SK-N-MC (cell line): Measurements from ENCODE around the gene KCNAB1.

Source experiments
- DNase-seq: peaks from one replicate; pipeline ENCODE4 v3.0.0-alpha.2; 2011; ENCODE audit warnings: low read depth, low spot score
- H3K27ac ChIP-seq: fragments of 200-600 bp; sonication (generic); 2 replicates; pipeline ENCODE4 v1.5.1; 2016; ENCODE audit warnings: mixed run types
- H3K36me3 ChIP-seq: fragments of 200-600 bp; sonication (generic); 2 replicates; pipeline ENCODE4 v1.6.1; 2017; ENCODE audit warnings: antibody characterized with exemption, low read length, mixed read lengths; ENCODE audit not compliant: insufficient read depth
- H3K4me3 ChIP-seq: fragments of 200-600 bp; sonication (generic); 2 replicates; pipeline ENCODE4 v1.5.1; 2016
- H3K9ac ChIP-seq: fragments of 200-600 bp; sonication (generic); 2 replicates; pipeline ENCODE4 v1.8.0; 2017; ENCODE audit warnings: mixed run types, mixed read lengths; ENCODE audit not compliant: insufficient read length
- H3K9me3 ChIP-seq: fragments of 200-600 bp; sonication (generic); 2 replicates; pipeline ENCODE4 v1.6.1; 2017; ENCODE audit warnings: low read depth, mild to moderate bottlenecking, antibody characterized with exemption, low read length, moderate library complexity, mixed read lengths
- EZH2 ChIP-seq: fragments of 200-600 bp; sonication (generic); IDR thresholded peaks from one replicate; pipeline ENCODE4 v1.6.1; 2017; ENCODE audit warnings: antibody characterized with exemption
- FOXP2 ChIP-seq: optimal IDR thresholded peaks from 2 replicates; pipeline ENCODE3; 2011; ENCODE audit warnings: mild to moderate bottlenecking, moderate library complexity; ENCODE audit not compliant: insufficient read depth; ENCODE audit errors: extremely low read length, control extremely low read depth
- POLR2AphosphoS5 ChIP-seq: IDR thresholded peaks from 2 replicates; pipeline ENCODE4 v1.6.1; 2012; ENCODE audit warnings: mild to moderate bottlenecking, low read depth, low read length, borderline replicate concordance

Gene KCNAB1

DNA sequence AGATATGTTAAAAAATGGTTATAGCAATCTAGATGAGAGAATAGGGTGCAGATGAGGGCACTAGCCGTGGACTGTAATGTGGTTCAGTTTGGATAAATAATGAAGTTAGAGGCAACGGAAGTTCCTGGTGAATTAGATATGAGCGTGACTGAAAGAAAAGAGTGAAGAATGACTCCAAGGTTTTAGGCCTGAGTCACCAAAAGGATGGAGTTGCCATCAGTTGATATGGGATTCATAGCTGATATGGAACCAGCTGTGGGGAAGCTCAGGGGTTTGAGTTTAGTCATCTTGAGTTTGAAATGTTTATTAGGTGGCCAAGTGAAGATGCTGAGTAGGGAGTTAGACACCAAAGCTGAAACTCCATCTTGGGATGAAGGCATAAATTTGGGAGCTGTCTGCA, 368.4 kb downstream of the KCNAB1 start:
- DNase-seq: no peak

DNA sequence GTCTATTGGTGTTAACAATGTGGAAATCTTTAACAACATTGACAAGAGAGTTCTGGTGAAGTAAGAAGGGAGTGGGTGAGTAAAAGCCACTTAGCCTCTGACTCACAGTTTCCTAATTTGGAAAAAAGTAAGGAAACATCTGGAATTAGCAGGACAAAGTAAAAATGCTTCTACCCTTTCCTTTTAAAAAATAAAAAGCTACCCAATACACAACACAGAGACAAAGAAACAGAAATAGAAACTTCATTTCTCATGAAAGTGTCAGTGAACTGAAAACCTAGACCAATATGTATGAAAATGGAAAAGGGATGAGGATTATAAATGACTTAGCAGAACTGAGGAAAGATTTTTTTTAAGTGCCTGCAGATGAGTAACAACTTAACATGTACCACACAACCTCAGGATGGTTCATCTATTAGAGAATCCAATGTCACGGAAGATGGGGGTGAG, 369.1 kb downstream of the KCNAB1 start:
- DNase-seq: no peak
- TF ChIP-seq EZH2 (no peak), POLR2AphosphoS5 (no peak), FOXP2 (no peak)
- H3K4me3 ChIP-seq: no peak overlapping the region
- H3K9me3 ChIP-seq: no peaks in the 10 kb centered on the region
- no peaks in the 10 kb centered on the region for H3K36me3 ChIP-seq
- H3K27ac ChIP-seq: no peak overlapping the region
- H3K9ac ChIP-seq: no peak overlapping the region

More for the DNA sequence above, 368.4 kb downstream of the KCNAB1 start:
- no peak for TF ChIP-seq FOXP2
- TF ChIP-seq EZH2: no peak
- no peak for TF ChIP-seq POLR2AphosphoS5
- no peak overlapping the region for H3K9ac ChIP-seq
- no peak overlapping the region for H3K27ac ChIP-seq
- no peaks in the 10 kb centered on the region for H3K36me3 ChIP-seq
- H3K4me3 ChIP-seq: no peak overlapping the region
- no peaks in the 10 kb centered on the region for H3K9me3 ChIP-seq

DNA sequence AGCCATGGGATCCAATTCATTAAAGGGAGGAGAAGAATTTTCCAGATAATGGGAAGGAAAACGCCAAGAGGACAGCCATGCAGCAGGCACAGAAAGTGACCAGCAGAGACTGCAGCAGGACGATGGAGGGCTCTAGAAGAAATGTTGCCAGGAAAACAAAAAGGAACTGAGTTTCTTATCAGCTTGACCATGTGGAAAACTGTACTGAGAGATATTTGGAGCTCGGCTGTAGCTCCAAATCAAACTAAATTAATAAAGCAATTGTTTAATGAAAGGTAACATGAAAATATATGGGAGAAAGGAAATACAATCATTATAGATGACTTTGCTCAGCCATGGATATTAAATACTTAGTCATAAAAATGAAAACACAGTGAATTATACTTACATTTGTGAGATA, 370.8 kb downstream of the KCNAB1 start:
- Histone ChIP-seq H3K4me3 (no peak overlapping the region), H3K36me3 (no peaks in the 10 kb centered on the region), H3K9ac (no peak overlapping the region), H3K9me3 (no peaks in the 10 kb centered on the region), H3K27ac (no peak overlapping the region)
- no peak for DNase-seq
- no peak for TF ChIP-seq FOXP2
- no peak for TF ChIP-seq EZH2
- no peak for TF ChIP-seq POLR2AphosphoS5

DNA sequence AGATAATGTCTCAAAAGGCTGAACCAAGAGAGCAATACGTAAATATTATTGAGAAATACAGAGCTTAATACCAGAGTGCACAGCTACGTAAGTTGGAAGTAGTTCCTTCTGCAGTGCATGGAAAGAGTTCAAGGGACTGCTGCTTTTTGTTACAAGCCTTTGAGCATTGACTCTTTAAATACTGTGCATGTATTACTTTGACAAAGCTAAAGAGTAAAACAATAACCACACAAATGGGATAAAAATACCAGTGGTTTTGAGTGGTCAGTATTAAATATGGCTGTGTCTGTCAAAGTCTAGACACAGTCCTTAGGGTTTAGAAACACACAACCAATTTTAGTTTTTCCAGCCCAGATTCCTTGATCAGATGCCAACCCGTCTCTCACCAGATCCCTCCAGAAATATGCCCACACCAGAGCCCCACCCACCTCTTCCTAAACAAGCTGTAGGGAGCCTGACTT, 372.5 kb downstream of the KCNAB1 start:
- Histone ChIP-seq H3K36me3 (no peaks in the 10 kb centered on the region), H3K4me3 (no peak overlapping the region), H3K27ac (no peak overlapping the region), H3K9ac (no peak overlapping the region), H3K9me3 (no peaks in the 10 kb centered on the region)
- TF ChIP-seq EZH2 (no peak), POLR2AphosphoS5 (no peak), FOXP2 (no peak)
- DNase-seq: no peak

DNA sequence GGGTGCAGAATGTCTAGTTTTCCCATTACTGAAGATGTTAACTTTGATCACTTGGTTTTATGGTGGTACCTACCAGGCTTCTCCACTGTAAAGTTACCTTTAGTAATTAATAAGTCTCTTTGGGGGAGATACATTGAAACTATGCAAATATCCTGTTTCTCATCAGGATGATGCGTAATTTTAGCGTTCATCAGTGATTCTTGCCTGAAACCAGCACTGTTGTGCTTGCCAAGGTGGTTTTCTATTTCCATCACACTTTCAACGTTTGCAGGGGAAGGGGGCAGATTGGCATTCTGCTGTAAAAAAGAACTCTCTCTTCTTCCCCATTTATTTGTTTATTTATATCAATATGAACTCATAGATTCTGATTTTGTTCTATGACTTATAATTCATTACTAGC, 373.5 kb downstream of the KCNAB1 start:
- Histone ChIP-seq H3K4me3 (no peak overlapping the region), H3K27ac (no peak overlapping the region), H3K9ac (no peak overlapping the region), H3K36me3 (no peaks in the 10 kb centered on the region), H3K9me3 (no peaks in the 10 kb centered on the region)
- no peak for DNase-seq
- TF ChIP-seq POLR2AphosphoS5 (no peak), EZH2 (no peak), FOXP2 (no peak)

DNA sequence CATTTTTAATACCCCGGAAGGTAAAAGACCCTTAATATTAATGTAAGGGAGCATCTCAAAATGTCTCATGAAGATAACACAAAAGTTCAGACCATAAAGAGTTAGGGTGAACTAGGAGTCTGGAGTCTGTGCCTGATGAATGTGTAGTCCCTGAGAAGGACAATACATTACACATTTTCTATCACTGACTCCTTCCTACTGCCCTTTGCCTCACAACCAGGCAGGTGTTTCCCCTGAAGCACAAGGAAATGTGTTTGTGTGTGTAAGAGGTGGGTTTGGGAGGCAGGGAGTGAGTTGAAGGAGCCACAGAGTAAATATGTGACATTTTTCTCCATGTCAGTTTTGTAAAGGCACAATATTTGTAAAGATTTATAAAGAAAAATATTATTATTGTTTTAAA, 375.4 kb downstream of the KCNAB1 start:
- no peak for TF ChIP-seq FOXP2
- no peak for TF ChIP-seq POLR2AphosphoS5
- no peak for TF ChIP-seq EZH2
- no peak overlapping the region for H3K27ac ChIP-seq
- no peak overlapping the region for H3K9ac ChIP-seq
- no peaks in the 10 kb centered on the region for H3K36me3 ChIP-seq
- no peak for DNase-seq
- H3K4me3 ChIP-seq: no peak overlapping the region
- H3K9me3 ChIP-seq: no peaks in the 10 kb centered on the region

DNA sequence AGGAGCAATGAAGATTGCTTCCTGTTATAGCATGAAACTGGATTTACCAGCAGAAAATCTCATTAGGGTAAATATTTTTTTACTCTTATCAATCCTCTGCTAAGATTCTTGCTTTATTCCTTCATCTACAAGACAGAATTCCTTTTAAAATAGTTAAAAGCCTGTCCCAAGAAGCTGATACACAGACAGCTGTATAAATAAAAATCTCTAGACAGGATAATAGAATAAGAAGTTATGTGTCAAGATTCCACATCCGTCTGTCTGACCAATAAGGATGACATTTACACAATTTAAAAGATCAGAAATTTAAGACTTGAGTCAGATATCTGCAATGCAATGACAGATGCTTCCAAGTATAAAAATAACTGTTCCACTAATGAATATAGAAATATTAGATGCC, 376.9 kb downstream of the KCNAB1 start:
- TF ChIP-seq EZH2 (no peak), POLR2AphosphoS5 (no peak), FOXP2 (no peak)
- Histone ChIP-seq H3K4me3 (no peak overlapping the region), H3K36me3 (no peaks in the 10 kb centered on the region), H3K9me3 (no peaks in the 10 kb centered on the region), H3K27ac (no peak overlapping the region), H3K9ac (no peak overlapping the region)
- DNase-seq: no peak

DNA sequence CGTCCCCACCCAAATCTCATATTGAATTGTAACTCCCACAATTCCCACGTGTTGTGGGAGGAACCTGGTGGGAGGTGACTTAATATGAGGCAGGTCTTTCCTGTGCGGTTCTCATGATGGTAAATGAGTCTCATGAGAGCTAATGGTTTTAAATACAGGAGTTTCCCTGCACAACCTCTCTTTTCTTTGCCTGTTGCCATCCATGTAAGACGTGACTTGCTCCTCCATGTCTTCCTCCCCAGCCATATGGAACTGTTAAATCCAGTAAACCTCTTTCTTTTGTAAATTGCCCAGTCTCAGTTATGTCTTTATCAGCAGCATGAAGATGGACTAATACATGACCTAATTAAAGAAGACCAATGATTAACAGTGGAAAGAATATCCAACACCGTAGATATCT, 377.9 kb downstream of the KCNAB1 start:
- TF ChIP-seq FOXP2 (no peak), POLR2AphosphoS5 (no peak), EZH2 (no peak)
- Histone ChIP-seq H3K4me3 (no peak overlapping the region), H3K36me3 (no peaks in the 10 kb centered on the region), H3K27ac (no peak overlapping the region), H3K9me3 (no peaks in the 10 kb centered on the region), H3K9ac (no peak overlapping the region)
- DNase-seq: no peak

DNA sequence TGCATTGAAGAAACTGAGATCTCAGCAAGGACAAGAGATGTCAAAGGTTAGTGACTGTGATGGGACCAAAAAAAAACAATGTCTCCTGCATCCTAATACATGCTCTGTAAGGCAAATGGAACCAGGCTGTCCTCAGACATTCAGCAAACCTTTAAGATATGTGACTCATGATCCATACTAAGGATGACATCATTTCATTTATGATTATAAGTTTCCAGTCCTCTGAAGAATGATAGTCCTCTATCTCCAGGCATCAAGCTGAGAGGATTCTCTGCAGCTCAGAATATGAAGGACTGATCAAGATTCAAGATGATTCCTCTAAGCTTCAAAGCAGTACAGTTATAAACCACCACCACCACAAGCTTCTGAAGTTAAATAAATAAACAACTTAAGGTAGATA, 386.9 kb downstream of the KCNAB1 start:
- Histone ChIP-seq H3K9me3 (no peaks in the 10 kb centered on the region), H3K9ac (no peak overlapping the region), H3K27ac (no peak overlapping the region), H3K36me3 (no peaks in the 10 kb centered on the region), H3K4me3 (no peak overlapping the region)
- DNase-seq: no peak
- TF ChIP-seq POLR2AphosphoS5 (no peak), EZH2 (no peak), FOXP2 (no peak)
